Calu3 (cell line): ENCODE measurements around the gene MYOC. TPM values are rescaled to one million over a fixed set of nuclear protein-coding genes. Genes with fewer than 3 reads are reported as not detected.
"Not testable (repeated sequence)": the region's sequence is repeated elsewhere in the genome, so short reads cannot be mapped to it uniquely, and the experiment has no call there.

Experiments
- BruUV-seq: library from RNA; stranded (reverse); fragments of 400-500 nt; replicated peaks from 2 replicates; lab custom pipeline; 2021; lab: Mats Ljungman, UMichigan
- CTCF ChIA-PET: fragments of 300-600 bp; sonication (Branson Sonifier 250); formaldehyde crosslinking; loops from one replicate; lab custom pipeline; 2022; ENCODE audit warnings: antibody characterized with exemption; lab: Charles Lee
- DNase-seq: peaks from one replicate; pipeline ENCODE4 v3.0.0; 2022
- H3K27ac Mint-ChIP-seq: one replicate; pipeline ENCODE4 v1.8.0; 2022; ENCODE audit warnings: mixed read lengths; ENCODE audit not compliant: unreplicated experiment
- H3K27me3 Mint-ChIP-seq: one replicate; pipeline ENCODE4 v1.8.0; 2022; ENCODE audit warnings: mixed read lengths; ENCODE audit not compliant: unreplicated experiment
- H3K36me3 Mint-ChIP-seq: one replicate; pipeline ENCODE4 v1.8.0; 2022; ENCODE audit warnings: mild to moderate bottlenecking, moderate library complexity, mixed read lengths; ENCODE audit not compliant: insufficient read depth, unreplicated experiment
- H3K4me1 Mint-ChIP-seq: one replicate; pipeline ENCODE4 v1.8.0; 2022; ENCODE audit warnings: mild to moderate bottlenecking, low read depth, mixed read lengths; ENCODE audit not compliant: unreplicated experiment
- H3K4me3 Mint-ChIP-seq: one replicate; pipeline ENCODE4 v1.8.0; 2022; ENCODE audit warnings: mild to moderate bottlenecking, low read depth, moderate library complexity, mixed read lengths; ENCODE audit not compliant: unreplicated experiment
- H3K9me3 Mint-ChIP-seq: one replicate; pipeline ENCODE4 v1.8.0; 2022; ENCODE audit warnings: low read depth, mixed read lengths; ENCODE audit not compliant: unreplicated experiment
- CTCF ChIP-seq: fragments of 200-600 bp; IDR thresholded peaks from one replicate; pipeline ENCODE4 v1.8.0; 2022; ENCODE audit warnings: antibody characterized with exemption; ENCODE audit not compliant: unreplicated experiment
- intact Hi-C: fragments of 100-400 bp; cut with micrococcal nuclease; formaldehyde crosslinking; loops from one replicate; pipeline ENCODE4 v1.10.0; 2022; ENCODE audit not compliant: unreplicated experiment
- total RNA-seq: library from RNA; stranded (reverse); gene quantifications from 2 replicates; pipeline ENCODE4 v1.2.3, GENCODE V29; 2022

Gene MYOC
- total RNA-seq, 1 experiment from 2014 or later, result not detected

- no peak for TF ChIP-seq CTCF
- intact Hi-C loops, result no loop called here
- Mint-ChIP-seq H3K4me3 (no peak overlapping the region), H3K36me3 (no peaks in the 10 kb centered on the region), H3K27ac (no peak overlapping the region), H3K4me1 (peaks cover 11% of the 10 kb centered on the region), H3K9me3 (no peaks in the 10 kb centered on the region), H3K27me3 (peaks cover 19% of the 10 kb centered on the region)
- CTCF ChIA-PET, result interaction anchor here (0.7 kb wide), 1 partner anchor 424 kb away, joined by 3 read pairs; no protein-coding TSS in a partner anchor
- no peak for DNase-seq
- no TSS peak for BruUV-seq
Observed at GRCh38 chr1:171613282-171613681, 39.2 kb downstream of the MYOC start.

- DNase-seq, result no peak
- Mint-ChIP-seq H3K4me1 (peaks cover 11% of the 10 kb centered on the region), H3K36me3 (no peaks in the 10 kb centered on the region), H3K27ac (no peak overlapping the region), H3K4me3 (no peak overlapping the region), H3K27me3 (peaks cover under 1% of the 10 kb centered on the region), H3K9me3 (no peaks in the 10 kb centered on the region)
- CTCF ChIA-PET, result no interaction called here
- no TSS peak for BruUV-seq
- no peak for TF ChIP-seq CTCF
- intact Hi-C loops, result no loop called here
Observed at GRCh38 chr1:171611306-171611705, 41.2 kb downstream of the MYOC start.

GRCh38 chr1:171610385-171610784, 42.1 kb downstream of the MYOC start:
- no TSS peak for BruUV-seq
- Mint-ChIP-seq H3K4me3 (no peak overlapping the region), H3K9me3 (no peaks in the 10 kb centered on the region), H3K27me3 (no peaks in the 10 kb centered on the region), H3K4me1 (peaks cover 10% of the 10 kb centered on the region), H3K36me3 (no peaks in the 10 kb centered on the region), H3K27ac (no peak overlapping the region)
- intact Hi-C loops, result no loop called here
- DNase-seq, result no peak
- no peak for TF ChIP-seq CTCF
- CTCF ChIA-PET, result interaction anchor here (1.6 kb wide), 1 partner anchor 34 kb away, joined by 5 read pairs; no protein-coding TSS in a partner anchor

GRCh38 chr1:171606402-171606941, 46.0 kb downstream of the MYOC start:
- no peak for TF ChIP-seq CTCF
- DNase-seq, result no peak
- no TSS peak for BruUV-seq
- Mint-ChIP-seq H3K27ac (no peak overlapping the region), H3K9me3 (no peaks in the 10 kb centered on the region), H3K4me3 (no peak overlapping the region), H3K27me3 (no peaks in the 10 kb centered on the region), H3K36me3 (no peaks in the 10 kb centered on the region), H3K4me1 (no peaks in the 10 kb centered on the region)
- intact Hi-C loops, result no loop called here
- CTCF ChIA-PET, result no interaction called here

GRCh38 chr1:171603042-171603441, 49.4 kb downstream of the MYOC start:
- H3K27ac Mint-ChIP-seq, intact Hi-C loops, H3K4me1 Mint-ChIP-seq, H3K9me3 Mint-ChIP-seq, DNase-seq, H3K27me3 Mint-ChIP-seq, BruUV-seq, CTCF ChIA-PET, H3K4me3 Mint-ChIP-seq, H3K36me3 Mint-ChIP-seq: not testable (repeated sequence)
